ENCODE measurements around the gene XPNPEP3. TPM values are rescaled to one million over a fixed set of nuclear protein-coding genes. Genes with fewer than 3 reads are reported as not detected.

Gene XPNPEP3
- total RNA-seq, 1 donor from 2014 or later, result 22.5 TPM

- no peaks in the 10 kb centered on the region for H3K4me1 Mint-ChIP-seq (ENCODE audit: unreplicated experiment)
- H3K9me3 Mint-ChIP-seq (ENCODE audit: unreplicated experiment), result no peaks in the 10 kb centered on the region
- TF ChIP-seq CTCF (IDR thresholded peaks at IDR 0.05), result no peak
- H3K27me3 Mint-ChIP-seq (ENCODE audit: unreplicated experiment), result no peaks in the 10 kb centered on the region
- H3K27ac Mint-ChIP-seq (ENCODE audit: unreplicated experiment), result no peak overlapping the region
- H3K4me3 Mint-ChIP-seq (ENCODE audit: unreplicated experiment), result no peak overlapping the region
- DNase-seq (ENCODE audit: extremely low spot score, unreplicated experiment), result no peak
- H3K36me3 Mint-ChIP-seq (ENCODE audit: unreplicated experiment), result peaks cover 22% of the 10 kb centered on the region
These were observed 17.1 kb downstream of the XPNPEP3 start for GRCh38 chr22:40874016-40874415.

GRCh38 chr22:40875111-40875510 lies 18.2 kb downstream of the XPNPEP3 start:
- no peaks in the 10 kb centered on the region for H3K4me1 Mint-ChIP-seq (ENCODE audit: unreplicated experiment)
- no peaks in the 10 kb centered on the region for H3K9me3 Mint-ChIP-seq (ENCODE audit: unreplicated experiment)
- no peaks in the 10 kb centered on the region for H3K27me3 Mint-ChIP-seq (ENCODE audit: unreplicated experiment)
- no peak overlapping the region for H3K4me3 Mint-ChIP-seq (ENCODE audit: unreplicated experiment)
- peaks cover 18% of the 10 kb centered on the region for H3K36me3 Mint-ChIP-seq (ENCODE audit: unreplicated experiment)
- no peak for TF ChIP-seq CTCF (IDR thresholded peaks at IDR 0.05)
- no peak for DNase-seq (ENCODE audit: extremely low spot score, unreplicated experiment)
- no peak overlapping the region for H3K27ac Mint-ChIP-seq (ENCODE audit: unreplicated experiment)

- Mint-ChIP-seq H3K9me3 (ENCODE audit: unreplicated experiment) (no peaks in the 10 kb centered on the region), H3K4me1 (ENCODE audit: unreplicated experiment) (no peaks in the 10 kb centered on the region), H3K36me3 (ENCODE audit: unreplicated experiment) (peaks cover 17% of the 10 kb centered on the region), H3K27me3 (ENCODE audit: unreplicated experiment) (no peaks in the 10 kb centered on the region), H3K27ac (ENCODE audit: unreplicated experiment) (no peak overlapping the region), H3K4me3 (ENCODE audit: unreplicated experiment) (no peak overlapping the region)
- no peak for DNase-seq (ENCODE audit: extremely low spot score, unreplicated experiment)
- no peak for TF ChIP-seq CTCF (IDR thresholded peaks at IDR 0.05)
These were observed 20.0 kb downstream of the XPNPEP3 start for GRCh38 chr22:40876907-40877306.

GRCh38 chr22:40877488-40877887 lies 20.5 kb downstream of the XPNPEP3 start:
- H3K27me3 Mint-ChIP-seq (ENCODE audit: unreplicated experiment), result no peaks in the 10 kb centered on the region
- DNase-seq (ENCODE audit: extremely low spot score, unreplicated experiment), result no peak
- H3K4me3 Mint-ChIP-seq (ENCODE audit: unreplicated experiment), result no peak overlapping the region
- H3K9me3 Mint-ChIP-seq (ENCODE audit: unreplicated experiment), result no peaks in the 10 kb centered on the region
- H3K27ac Mint-ChIP-seq (ENCODE audit: unreplicated experiment), result no peak overlapping the region
- peaks cover 19% of the 10 kb centered on the region for H3K36me3 Mint-ChIP-seq (ENCODE audit: unreplicated experiment)
- no peak for TF ChIP-seq CTCF (IDR thresholded peaks at IDR 0.05)
- H3K4me1 Mint-ChIP-seq (ENCODE audit: unreplicated experiment), result no peaks in the 10 kb centered on the region

GRCh38 chr22:40878922-40879321 lies 22.0 kb downstream of the XPNPEP3 start:
- no peaks in the 10 kb centered on the region for H3K9me3 Mint-ChIP-seq (ENCODE audit: unreplicated experiment)
- H3K4me3 Mint-ChIP-seq (ENCODE audit: unreplicated experiment), result no peak overlapping the region
- no peaks in the 10 kb centered on the region for H3K4me1 Mint-ChIP-seq (ENCODE audit: unreplicated experiment)
- DNase-seq (ENCODE audit: extremely low spot score, unreplicated experiment), result no peak
- no peak for TF ChIP-seq CTCF (IDR thresholded peaks at IDR 0.05)
- no peaks in the 10 kb centered on the region for H3K27me3 Mint-ChIP-seq (ENCODE audit: unreplicated experiment)
- peaks cover 22% of the 10 kb centered on the region for H3K36me3 Mint-ChIP-seq (ENCODE audit: unreplicated experiment)
- H3K27ac Mint-ChIP-seq (ENCODE audit: unreplicated experiment), result no peak overlapping the region
